C1 segment of cervical spinal cord (tissue), 14 donors: Measurements from ENCODE around the gene ABL1.
A peak's percentile ranks its signal among the peaks of the same experiment; 100 is the strongest.

Experiments used
- DNase-seq, 14 donors: peaks; one replicate each; lab custom pipeline; 2025; lab: John Stamatoyannopoulos, UW

The ABL1 gene

GRCh38 chr9:130825351-130825651 lies 9.8 kb upstream of the ABL1 start:
- DNase-seq: no peak

DNA sequence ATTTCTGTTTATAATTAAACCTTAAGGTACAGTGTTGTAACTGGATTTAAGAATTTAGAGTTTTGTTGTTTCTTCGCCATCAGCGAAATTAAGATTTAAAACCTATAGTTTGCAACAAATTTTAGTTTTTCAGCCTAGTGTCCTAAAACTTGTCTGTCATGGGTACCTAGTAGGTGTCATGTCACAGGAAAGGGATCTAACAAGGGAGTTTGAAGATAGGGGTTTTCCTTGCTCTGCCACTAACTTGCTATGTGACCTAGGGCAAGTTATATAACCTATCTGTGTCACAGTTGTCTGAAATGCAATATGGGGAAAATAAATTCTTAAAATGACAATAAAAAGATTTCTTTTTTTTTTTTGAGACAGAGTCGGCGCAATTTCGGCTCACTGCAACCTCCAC lies 9.2 kb upstream of the ABL1 start:
- DNase-seq: no peak

- DNase-seq: no peak
These were observed 5.3 kb upstream of the ABL1 start for GRCh38 chr9:130829762-130830161.

GRCh38 chr9:130830231-130830760 lies 4.8 kb upstream of the ABL1 start:
- no peak for DNase-seq

DNA sequence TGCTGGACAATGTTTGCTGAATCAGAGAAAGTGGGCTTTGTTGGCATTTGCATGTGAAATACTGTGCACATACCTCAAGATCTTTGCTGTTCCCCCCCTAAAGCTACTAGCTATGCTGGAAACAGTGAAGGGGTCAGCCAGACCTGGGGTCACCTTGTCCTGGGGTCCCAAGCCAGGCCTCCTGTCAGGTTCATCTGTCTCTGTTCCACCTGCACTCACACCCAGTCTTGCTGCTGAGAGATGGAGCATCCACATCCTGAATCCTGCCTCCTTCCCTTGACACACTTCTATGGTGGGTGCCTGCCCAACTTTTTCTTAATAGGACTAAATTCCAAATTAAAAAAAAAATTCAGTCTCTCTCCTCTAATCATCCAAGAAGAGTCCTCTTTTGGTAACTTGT lies 4.0 kb upstream of the ABL1 start:
- DNase-seq: no peak

GRCh38 chr9:130833031-130833990 lies 1.7 kb upstream of the ABL1 start:
- DNase-seq: no peak

GRCh38 chr9:130835441-130836298 lies 616 bp downstream of the ABL1 start:
- peak in 5 of 14 donors; percentile 41 to 78 (median 60) for DNase-seq

DNA sequence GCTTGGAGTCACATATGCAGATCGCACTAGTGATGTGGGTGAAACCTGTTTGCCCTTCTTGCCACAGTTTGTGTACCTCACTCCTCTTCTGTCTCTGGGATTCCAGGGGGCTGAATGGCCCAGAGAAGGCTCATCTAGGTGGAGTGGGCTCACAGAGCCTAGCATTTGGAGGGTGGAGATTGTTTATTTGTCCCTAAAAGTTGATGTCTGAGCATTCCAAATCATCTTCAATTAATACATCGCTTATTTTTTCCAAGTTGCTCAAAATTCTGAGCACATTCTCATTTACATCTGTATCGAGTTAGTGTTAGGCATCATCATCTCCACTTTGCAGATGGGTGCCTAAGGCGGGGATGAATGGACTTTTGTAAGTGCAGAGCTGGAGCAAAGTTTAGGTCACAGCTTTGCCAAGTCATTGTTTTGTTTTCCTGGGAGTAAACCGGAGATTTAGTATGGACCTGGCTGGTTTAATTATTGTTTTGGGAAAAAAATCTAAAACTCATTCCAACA lies 2.0 kb downstream of the ABL1 start:
- DNase-seq: peak in 3 of 14 donors; percentile 30 to 42 (median 32)

DNA sequence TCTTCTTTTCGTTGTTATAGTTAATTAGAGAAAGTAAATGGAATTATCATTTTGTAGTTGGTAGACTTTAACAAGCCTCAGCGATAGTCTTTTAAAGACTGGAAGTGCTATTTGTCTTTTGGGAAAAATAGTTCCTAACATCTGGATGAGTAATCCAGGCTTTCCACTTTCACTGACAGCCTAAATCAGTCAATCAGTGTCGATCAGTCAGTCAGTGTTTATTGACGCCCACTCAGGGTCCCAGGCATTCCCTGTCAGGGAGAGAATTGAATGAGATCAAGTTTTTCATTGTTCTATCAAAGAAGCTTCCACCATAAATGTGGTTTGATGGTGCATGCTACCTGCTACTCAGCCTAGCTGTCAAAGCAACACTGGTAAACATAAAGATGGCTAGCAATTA lies 2.6 kb downstream of the ABL1 start:
- no peak for DNase-seq

DNA sequence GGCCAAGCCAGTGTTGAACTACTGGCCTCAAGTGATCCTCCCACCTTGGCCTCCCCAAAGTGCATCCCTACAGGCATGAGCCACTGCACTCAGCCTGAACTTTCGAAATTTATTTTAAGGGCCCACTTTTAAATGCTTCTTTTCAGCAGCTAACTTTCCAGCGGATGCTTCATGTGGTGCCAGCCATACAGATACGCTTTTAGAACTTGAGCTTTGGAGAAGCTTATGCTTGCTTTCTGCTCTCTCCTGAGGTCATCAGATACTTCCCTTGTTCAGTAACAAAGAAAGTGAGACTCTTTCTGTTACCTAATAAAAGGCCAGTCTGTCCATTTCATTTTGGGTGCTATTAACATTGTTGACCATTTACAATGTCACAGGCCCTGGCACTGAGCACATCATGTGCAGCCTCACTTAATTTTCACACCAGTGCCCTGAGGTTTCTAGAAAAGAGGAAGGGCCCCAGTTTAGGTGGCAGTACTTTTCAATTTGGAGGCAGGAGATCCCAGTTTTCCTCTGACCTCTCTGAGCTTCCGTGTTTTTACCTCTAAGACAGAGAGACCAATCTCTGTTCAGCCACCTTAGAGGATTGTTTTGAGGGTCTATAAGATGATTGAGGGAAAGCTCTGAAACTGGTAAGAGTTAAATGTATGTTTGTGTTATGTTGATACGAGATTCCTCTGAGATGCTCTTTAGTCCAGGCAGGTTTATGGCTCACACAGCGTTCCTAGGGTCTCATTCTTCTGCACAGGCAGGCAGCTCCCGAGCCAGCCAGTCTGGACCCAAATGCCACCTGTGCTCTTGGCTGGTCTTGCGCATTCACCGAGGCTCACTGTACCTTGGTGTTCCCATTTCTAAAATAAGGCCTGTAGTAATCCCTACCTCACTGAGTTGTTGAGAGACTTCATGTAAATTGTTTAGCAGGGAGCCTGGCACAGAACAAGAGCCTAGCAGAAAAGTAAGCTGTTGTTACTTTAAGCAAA lies 4.4 kb downstream of the ABL1 start:
- DNase-seq: peak in 1 of 14 donors; percentile 70

DNA sequence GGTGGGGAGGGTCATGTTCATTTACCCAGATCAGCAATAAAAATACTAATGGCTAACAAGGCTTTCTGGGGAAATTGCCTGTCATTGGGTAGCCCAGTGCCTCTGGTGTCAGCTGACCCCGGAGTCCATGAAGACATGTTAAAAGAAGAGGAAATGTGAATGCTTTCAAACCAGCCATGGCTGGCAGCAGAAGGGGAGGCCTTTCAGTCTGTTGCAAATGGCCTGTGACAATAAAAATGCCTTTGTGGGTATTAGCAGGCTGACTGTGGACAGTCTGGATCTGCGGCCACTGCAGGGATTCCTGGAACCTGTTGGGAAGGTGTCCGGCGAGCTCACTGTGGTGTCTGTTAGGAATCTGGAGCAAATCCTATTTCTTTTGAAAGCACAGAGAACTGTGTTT lies 7.5 kb downstream of the ABL1 start:
- peak in 1 of 14 donors; percentile 21 for DNase-seq

DNA sequence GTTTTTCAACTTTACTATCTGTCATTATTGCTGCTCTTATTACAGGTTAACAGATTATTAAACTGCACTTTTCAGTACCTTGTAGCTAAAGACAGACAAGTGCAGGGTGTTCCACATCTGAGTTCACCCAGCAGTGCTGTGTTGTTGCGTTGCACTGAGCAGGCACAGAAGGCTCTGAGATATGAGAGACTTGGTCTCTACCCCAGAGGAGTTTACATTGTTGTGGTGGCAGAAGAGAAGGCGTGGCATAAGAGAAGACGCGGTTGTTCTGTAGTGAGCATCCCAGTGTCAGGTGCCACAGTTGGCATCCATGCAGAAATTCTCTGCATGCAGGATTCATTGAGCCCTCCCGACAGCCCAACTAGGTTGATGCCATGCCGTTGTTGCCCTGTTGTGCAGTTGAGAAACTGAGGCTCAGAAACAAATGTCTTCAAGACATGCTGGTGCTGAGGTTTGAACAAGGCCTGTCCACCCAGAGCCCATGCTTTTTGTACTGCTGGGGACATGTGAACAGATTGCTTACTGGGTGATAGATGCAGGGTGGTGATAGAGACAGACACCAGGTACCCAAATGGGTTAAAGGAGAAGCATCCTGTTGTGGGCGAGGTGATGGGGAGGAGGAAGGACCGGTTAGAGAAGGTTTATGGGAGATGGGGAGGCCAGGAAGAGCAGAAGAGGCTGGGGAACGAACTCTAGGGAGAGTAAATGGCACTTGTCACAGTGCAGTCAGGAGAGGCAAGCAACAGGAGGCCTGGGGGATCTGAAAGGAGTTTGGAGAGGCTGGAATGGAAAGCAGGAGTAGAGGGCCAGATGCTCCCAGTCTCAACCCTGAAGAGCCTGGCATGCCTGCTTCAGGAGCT lies 8.2 kb downstream of the ABL1 start:
- DNase-seq: peak in 1 of 14 donors; percentile 21

- no peak for DNase-seq
These were observed 9.0 kb downstream of the ABL1 start for GRCh38 chr9:130844044-130844451.

DNA sequence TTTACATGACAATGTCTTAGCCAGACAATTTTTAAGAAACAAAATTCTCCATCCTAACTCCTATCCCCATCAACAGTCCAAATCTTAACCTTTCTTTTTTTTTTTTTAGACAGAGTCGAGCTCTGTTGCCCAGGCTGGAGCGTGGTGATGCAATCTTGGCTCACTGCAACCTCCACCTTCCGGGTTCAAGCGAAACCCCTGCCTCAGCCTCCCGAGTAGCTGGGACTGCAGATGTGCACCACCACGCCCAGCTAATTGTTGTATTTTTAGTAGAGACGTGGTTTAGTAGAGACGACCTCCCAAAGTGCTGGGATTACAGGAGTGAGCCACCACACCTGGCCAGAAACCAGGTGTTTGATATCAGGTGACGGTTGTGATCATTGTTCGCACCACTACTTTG lies 10.2 kb downstream of the ABL1 start:
- no peak for DNase-seq

DNA sequence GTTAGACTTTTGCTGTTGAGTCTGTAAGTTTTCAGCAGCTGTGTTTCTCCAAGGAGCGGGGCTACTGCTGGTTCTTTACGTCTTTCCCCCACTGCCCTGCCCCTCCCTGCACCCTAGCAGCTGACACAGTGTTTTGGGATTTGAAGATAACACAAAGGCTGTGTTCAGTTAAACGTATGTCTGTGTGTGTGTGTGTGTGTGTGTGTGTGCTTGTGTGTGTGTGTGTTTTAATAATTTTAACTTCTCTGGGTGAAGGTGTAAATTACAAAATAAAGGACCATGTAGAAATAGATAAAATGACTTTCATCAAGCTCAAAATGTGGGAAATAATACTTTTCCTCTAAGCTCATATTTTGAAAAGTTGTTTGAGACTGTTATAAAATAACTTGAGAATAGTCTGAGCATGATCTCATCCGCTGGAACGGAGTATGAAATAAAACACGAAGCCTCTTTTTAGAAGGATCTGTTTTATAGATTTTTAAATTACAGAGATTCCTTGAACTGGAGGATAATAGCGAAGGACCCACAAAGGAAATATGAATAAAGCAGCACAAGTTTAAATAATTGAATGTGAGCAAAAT lies 10.9 kb downstream of the ABL1 start:
- peak in 1 of 14 donors; percentile 19 for DNase-seq

- DNase-seq: peak in 8 of 14 donors; percentile 22 to 60 (median 37)
These were observed 11.6 kb downstream of the ABL1 start for GRCh38 chr9:130846487-130847305.

DNA sequence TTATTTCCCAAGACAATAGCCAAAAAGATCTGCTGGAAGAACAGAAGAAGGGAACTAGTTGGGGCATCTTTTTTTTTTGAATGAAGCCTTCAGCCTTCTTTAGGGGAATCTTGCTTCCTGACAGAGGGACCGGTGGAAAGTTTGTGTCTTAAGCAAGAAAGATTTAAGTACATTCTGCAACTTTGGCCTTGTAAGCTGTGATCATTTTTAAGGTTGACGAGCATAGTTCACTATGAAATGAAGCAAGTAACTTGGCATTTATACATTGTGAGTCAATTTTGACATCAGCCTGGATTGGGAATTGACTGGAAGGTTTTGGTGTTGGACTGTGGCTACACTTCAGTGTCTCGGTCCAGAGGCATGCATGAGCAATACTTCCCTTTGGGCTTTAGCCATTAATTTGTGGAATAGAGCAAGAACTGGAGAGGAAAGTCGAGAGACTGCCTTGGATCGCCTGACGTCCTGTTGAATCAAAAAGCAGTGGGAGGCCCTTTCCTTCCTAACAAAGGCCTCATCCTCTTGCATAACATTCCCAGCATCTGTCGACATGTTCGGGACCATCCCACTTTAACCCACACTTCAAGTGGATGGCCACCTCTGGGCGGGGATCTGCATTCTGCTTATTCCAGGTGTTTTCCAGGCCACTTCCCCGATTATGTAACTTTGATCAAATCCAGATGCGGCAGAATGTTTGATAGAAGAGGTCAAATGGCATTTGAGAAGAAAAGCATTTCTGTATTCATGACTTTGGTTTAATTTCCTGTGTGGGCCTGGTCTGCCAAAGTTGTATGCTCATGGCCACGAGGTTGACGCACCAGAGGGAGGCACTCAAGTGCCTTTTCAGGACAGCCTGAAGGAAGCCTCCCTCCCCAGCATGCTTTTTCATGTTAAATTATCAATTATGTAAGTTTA lies 12.5 kb downstream of the ABL1 start:
- DNase-seq: peak in 1 of 14 donors; percentile 49
